ENCODE data around the gene PRDX5. TPM values are rescaled to one million over a fixed set of nuclear protein-coding genes. Genes with fewer than 3 reads are reported as not detected.

The PRDX5 gene
- total RNA-seq, 2 donors from 2014 or later: 235 to 289 TPM

DNA sequence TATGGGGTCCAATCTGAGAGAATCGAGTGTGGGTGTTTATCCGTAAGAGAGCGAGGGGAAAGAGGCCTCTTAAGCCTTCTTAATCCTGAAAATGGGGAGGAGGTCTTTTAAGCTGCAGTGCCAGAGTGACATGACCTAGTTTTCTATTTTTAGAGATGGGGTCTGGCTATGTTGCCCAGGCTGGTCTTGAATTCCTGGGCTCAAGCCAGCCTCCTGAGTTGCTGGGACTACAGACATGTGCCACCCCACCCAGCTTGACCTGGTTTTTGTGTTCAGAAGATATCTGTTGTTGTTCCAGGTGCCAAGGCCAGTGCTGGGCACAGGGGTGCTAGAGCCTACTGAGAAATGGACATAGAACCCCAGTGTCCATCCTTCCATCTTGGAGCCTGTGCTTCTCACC, 34.8 kb upstream of the PRDX5 start:
- H3K9me3 ChIP-seq (ENCODE audit: control insufficient read depth, low read length): no peaks in the 10 kb centered on the region
- H3K4me1 Mint-ChIP-seq: peaks cover 4% of the 10 kb centered on the region
- TF ChIP-seq, protein P1, sequence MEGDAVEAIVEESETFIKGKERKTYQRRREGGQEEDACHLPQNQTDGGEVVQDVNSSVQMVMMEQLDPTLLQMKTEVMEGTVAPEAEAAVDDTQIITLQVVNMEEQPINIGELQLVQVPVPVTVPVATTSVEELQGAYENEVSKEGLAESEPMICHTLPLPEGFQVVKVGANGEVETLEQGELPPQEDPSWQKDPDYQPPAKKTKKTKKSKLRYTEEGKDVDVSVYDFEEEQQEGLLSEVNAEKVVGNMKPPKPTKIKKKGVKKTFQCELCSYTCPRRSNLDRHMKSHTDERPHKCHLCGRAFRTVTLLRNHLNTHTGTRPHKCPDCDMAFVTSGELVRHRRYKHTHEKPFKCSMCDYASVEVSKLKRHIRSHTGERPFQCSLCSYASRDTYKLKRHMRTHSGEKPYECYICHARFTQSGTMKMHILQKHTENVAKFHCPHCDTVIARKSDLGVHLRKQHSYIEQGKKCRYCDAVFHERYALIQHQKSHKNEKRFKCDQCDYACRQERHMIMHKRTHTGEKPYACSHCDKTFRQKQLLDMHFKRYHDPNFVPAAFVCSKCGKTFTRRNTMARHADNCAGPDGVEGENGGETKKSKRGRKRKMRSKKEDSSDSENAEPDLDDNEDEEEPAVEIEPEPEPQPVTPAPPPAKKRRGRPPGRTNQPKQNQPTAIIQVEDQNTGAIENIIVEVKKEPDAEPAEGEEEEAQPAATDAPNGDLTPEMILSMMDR (conservative IDR thresholded peaks at IDR 0.05): no peak
- no peaks in the 10 kb centered on the region for H3K9me3 Mint-ChIP-seq
- H3K4me3 Mint-ChIP-seq: peak overlapping the region; percentile 69
- H3K9ac ChIP-seq (ENCODE audit: extremely low read depth, low read length, poor library complexity, severe bottlenecking): no peak overlapping the region
- no peak overlapping the region for H3K4me3 ChIP-seq (ENCODE audit: low read length)
- H3K27ac Mint-ChIP-seq: no peak overlapping the region
- peaks cover 22% of the 10 kb centered on the region for H3K36me3 Mint-ChIP-seq (ENCODE audit: low read depth)
- H3K36me3 ChIP-seq (ENCODE audit: control insufficient read depth, insufficient read depth, low read length): peaks cover 13% of the 10 kb centered on the region
- H3K27me3 Mint-ChIP-seq (ENCODE audit: insufficient read depth): no peaks in the 10 kb centered on the region
- no peak for DNase-seq
- WGBS, 2 experiments (ENCODE audit: insufficient coverage in 1 of 2, insufficient read length in 1 of 2): 94 to 97% methylated on average over 3 of the region's 3 CpGs
- H3K27me3 ChIP-seq (ENCODE audit: control insufficient read depth, insufficient read depth, low read length, poor library complexity, severe bottlenecking): no peaks in the 10 kb centered on the region
- no peaks in the 10 kb centered on the region for H3K4me1 ChIP-seq (ENCODE audit: control insufficient read depth, insufficient read depth, low read length)
- no peak overlapping the region for H3K27ac ChIP-seq (ENCODE audit: low read depth, low read length)

DNA sequence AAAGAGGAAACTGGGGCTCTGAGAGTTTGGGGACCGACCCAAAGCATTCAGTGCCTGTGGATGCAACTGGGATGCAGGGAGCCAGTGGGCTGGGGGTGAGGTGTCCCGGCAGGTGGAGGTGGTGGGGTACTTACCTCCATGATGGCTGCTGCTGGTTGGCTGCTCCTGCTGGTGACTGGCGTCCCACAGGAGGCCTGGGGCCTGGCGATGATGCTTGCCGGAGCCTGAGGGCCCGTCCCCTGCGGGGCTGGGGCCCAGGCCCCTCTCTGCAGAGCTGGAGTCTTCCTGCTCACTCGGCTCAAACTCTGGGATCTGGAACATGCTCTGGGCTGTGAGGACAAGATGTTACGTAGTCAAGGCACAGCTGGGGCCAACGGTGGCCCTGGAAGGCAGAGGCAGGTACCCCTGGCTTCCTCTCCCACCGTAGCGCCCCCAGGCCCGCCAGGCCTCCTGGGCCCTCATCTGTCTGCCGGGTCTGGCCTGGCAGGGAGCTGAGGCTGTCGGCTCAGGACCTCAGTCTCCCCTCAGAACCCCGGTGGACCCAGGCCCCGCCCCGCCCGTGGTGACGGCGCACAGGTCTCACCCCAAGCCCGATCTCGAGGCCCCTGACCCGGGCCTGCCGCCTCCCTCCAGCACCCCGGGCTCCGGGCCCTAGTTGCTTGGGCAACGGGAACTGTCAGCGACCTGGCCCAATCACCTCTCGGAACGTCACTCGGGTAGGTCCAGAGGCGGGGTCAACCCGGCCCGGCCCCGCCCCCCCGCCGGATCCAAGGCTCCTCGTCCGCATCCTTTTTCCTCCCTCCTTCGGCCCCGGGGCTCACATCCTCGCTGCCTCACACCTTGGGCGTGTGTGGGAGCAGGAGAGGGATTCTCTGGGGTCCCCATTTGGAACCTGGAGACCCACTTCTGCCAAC, 33.6 kb upstream of the PRDX5 start, which contains the start of gene BAD:
Gene BAD, minus strand, starts transcription at position 618 of the 914 bp plus-strand sequence. Its CDS starts 297 bp downstream, at position 321.
- Histone ChIP-seq H3K9me3 (ENCODE audit: control insufficient read depth, low read length) (no peaks in the 10 kb centered on the region), H3K36me3 (ENCODE audit: control insufficient read depth, insufficient read depth, low read length) (peaks cover 10% of the 10 kb centered on the region), H3K9ac (ENCODE audit: extremely low read depth, low read length, poor library complexity, severe bottlenecking) (peak within 1 kb of the TSS; percentile 77), H3K4me1 (ENCODE audit: control insufficient read depth, insufficient read depth, low read length) (no peaks in the 10 kb centered on the region), H3K27me3 (ENCODE audit: control insufficient read depth, insufficient read depth, low read length, poor library complexity, severe bottlenecking) (peaks cover under 1% of the 10 kb centered on the region), H3K4me3 (ENCODE audit: low read length) (peak within 1 kb of the TSS; percentile 84), H3K27ac (ENCODE audit: low read depth, low read length) (peak within 1 kb of the TSS; percentile 9)
- Mint-ChIP-seq H3K4me3 (peak within 1 kb of the TSS; percentile 69), H3K36me3 (ENCODE audit: low read depth) (peaks cover 18% of the 10 kb centered on the region), H3K4me1 (peaks cover 4% of the 10 kb centered on the region), H3K27ac (peak within 1 kb of the TSS; percentile 87), H3K9me3 (no peaks in the 10 kb centered on the region), H3K27me3 (ENCODE audit: insufficient read depth) (peaks cover 8% of the 10 kb centered on the region)
- DNase-seq: peak; percentile 99
- 10 to 14% methylated on average over 21 to 44 of the region's 44 CpGs for WGBS, 2 experiments (ENCODE audit: insufficient coverage in 1 of 2, insufficient read length in 1 of 2)
- TF ChIP-seq, protein P1 (conservative IDR thresholded peaks at IDR 0.05): no peak

DNA sequence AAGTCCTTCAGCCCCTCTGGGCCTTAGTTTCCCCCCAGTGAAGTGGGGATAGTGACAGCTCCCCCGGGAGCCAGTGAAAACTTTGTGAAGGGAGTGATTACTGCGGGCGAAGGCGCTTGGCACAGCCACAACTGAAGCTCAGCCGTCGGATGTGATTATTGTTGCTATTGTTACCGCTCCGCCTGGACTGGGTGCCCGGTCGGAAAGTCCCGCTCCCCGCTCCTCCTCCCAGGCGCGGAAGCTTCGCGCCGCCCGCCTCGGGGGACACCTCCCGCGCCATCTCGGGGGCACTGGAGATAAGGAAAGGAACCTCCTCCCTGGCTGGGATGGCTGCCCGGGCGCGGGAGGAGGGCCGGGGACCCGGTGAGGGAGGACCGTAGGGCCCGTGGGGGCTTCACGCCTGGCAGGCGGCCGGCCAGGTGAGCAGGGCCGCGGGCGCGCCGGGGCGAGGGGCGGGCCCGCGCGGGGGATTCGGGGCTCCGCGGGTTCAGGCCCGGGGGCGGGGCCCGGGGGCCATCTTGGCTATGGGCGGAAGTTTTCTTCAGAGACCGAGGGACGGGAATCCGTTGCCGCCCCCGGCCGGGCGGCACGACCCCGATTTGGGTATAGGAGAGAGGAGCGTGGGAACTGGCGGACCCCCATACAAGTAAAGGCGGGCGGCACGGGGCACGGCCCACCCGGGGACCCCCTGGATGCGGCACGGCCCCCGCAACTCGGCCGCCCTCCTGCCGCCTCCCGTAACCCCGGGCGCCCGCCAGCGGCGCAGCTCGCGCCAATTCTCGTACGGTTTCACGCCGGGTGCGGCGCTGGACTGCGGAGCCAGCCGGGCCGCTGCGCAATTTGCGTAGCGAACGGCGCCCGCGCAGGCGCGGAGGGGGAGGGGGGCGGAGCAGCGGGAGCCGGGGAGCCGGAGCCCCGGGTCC, 32.7 kb upstream of the PRDX5 start, which contains the start of gene GPR137:
Gene GPR137, plus strand, starts transcription at position 887 of the 923 bp plus-strand sequence. CDS start 677 bp downstream, outside the sequence.
- WGBS, 2 experiments (ENCODE audit: insufficient coverage in 1 of 2, insufficient read length in 1 of 2): 0% methylated on average over 22 to 100 of the region's 102 CpGs
- Mint-ChIP-seq H3K27ac (peak within 1 kb of the TSS; percentile 87), H3K36me3 (ENCODE audit: low read depth) (peaks cover 19% of the 10 kb centered on the region), H3K27me3 (ENCODE audit: insufficient read depth) (peaks cover 17% of the 10 kb centered on the region), H3K4me1 (peaks cover 4% of the 10 kb centered on the region), H3K4me3 (peak within 1 kb of the TSS; percentile 69), H3K9me3 (no peaks in the 10 kb centered on the region)
- H3K36me3 ChIP-seq (ENCODE audit: control insufficient read depth, insufficient read depth, low read length): peaks cover 10% of the 10 kb centered on the region
- TF ChIP-seq, protein P1 (conservative IDR thresholded peaks at IDR 0.05): no peak
- H3K4me3 ChIP-seq (ENCODE audit: low read length): peak within 1 kb of the TSS; percentile 84
- peak within 1 kb of the TSS; percentile 9 for H3K27ac ChIP-seq (ENCODE audit: low read depth, low read length)
- no peaks in the 10 kb centered on the region for H3K9me3 ChIP-seq (ENCODE audit: control insufficient read depth, low read length)
- no peaks in the 10 kb centered on the region for H3K4me1 ChIP-seq (ENCODE audit: control insufficient read depth, insufficient read depth, low read length)
- DNase-seq: peak; percentile 92
- peaks cover 10% of the 10 kb centered on the region for H3K27me3 ChIP-seq (ENCODE audit: control insufficient read depth, insufficient read depth, low read length, poor library complexity, severe bottlenecking)
- peak within 1 kb of the TSS; percentile 28 for H3K9ac ChIP-seq (ENCODE audit: extremely low read depth, low read length, poor library complexity, severe bottlenecking)
